HepG2 (cell line): ENCODE results near the gene SLC35D2. TPM values are rescaled to one million over a fixed set of nuclear protein-coding genes. Genes with fewer than 3 reads are reported as not detected.

Experiments
- CEBPZ ChIP-seq: IDR thresholded peaks from 2 replicates; pipeline ENCODE4 v1.6.1; 2012; ENCODE audit warnings: low read length, improper control_type of control experiment
- CHCHD3 ChIP-seq: sonication (generic); formaldehyde crosslinking; IDR thresholded peaks from 2 replicates; pipeline ENCODE4 v1.8.0; 2022; ENCODE audit warnings: mild to moderate bottlenecking, missing genetic modification reagents, moderate library complexity
- ETS1 ChIP-seq: sonication (generic); formaldehyde crosslinking; IDR thresholded peaks from 2 replicates; pipeline ENCODE4 v1.4.0; 2020; ENCODE audit warnings: missing genetic modification reagents
- KAT7 ChIP-seq: IDR thresholded peaks from 2 replicates; pipeline ENCODE4 v1.6.1; 2018; ENCODE audit warnings: borderline replicate concordance, missing compliant biosample characterization
- KLF11 ChIP-seq: IDR thresholded peaks from 2 replicates; pipeline ENCODE4 v1.6.1; 2016; ENCODE audit warnings: missing compliant biosample characterization
- NCOR1 ChIP-seq: fragments of 200-600 bp; sonication (generic); IDR thresholded peaks from 2 replicates; pipeline ENCODE4 v1.7.0; 2017; ENCODE audit warnings: antibody characterized with exemption, low read length, borderline replicate concordance
- RNF2 ChIP-seq: fragments of 450-650 bp; conservative IDR thresholded peaks from 2 replicates; pipeline ENCODE4 v1.6.1; 2016; ENCODE audit warnings: low read depth
- SMARCC2 ChIP-seq: fragments of 450-650 bp; IDR thresholded peaks from 2 replicates; pipeline ENCODE4 v1.6.1; 2017; ENCODE audit warnings: antibody characterized with exemption, mild to moderate bottlenecking
- TCF7L2 ChIP-seq: IDR thresholded peaks from 2 replicates; pipeline ENCODE4 v1.6.1; 2011; ENCODE audit warnings: mild to moderate bottlenecking, low read depth, low read length, moderate library complexity
- TMF1 ChIP-seq: sonication (generic); formaldehyde crosslinking; IDR thresholded peaks from 2 replicates; pipeline ENCODE4 v1.8.1; 2022; ENCODE audit warnings: low read depth, missing genetic modification reagents
- YEATS4 ChIP-seq: sonication (generic); formaldehyde crosslinking; IDR thresholded peaks from 2 replicates; pipeline ENCODE4 v1.4.0; 2020; ENCODE audit warnings: missing genetic modification reagents, borderline replicate concordance
- ZNF205 ChIP-seq: IDR thresholded peaks from 2 replicates; pipeline ENCODE4 v1.6.1; 2018; ENCODE audit warnings: missing biosample characterization, missing genetic modification reagents
- ZNF235 ChIP-seq: sonication (generic); formaldehyde crosslinking; IDR thresholded peaks from 2 replicates; pipeline ENCODE4 v1.8.1; 2023; ENCODE audit warnings: mild to moderate bottlenecking, missing genetic modification reagents, borderline replicate concordance
- ZNF879 ChIP-seq: sonication (generic); formaldehyde crosslinking; IDR thresholded peaks from 2 replicates; pipeline ENCODE4 v1.8.1; 2023; ENCODE audit warnings: missing genetic modification reagents
- ZNF883 ChIP-seq: sonication (generic); formaldehyde crosslinking; IDR thresholded peaks from 2 replicates; pipeline ENCODE4 v1.5.1; 2020; ENCODE audit warnings: mild to moderate bottlenecking, missing genetic modification reagents; ENCODE audit errors: not compliant biosample characterization
- polyA plus RNA-seq, 8 experiments: library from polyadenylated mRNA; depleted of rRNA in 3 of 8; stranded (reverse) in 7 of 8; unstranded in 1 of 8; fragments of >200 nt; fragmentation: Illumina TruSeq in 4 of 8; extraction: Trizol in 4 of 8; gene quantifications; 2 replicates each; pipeline versions ENCODE4 v1.2.1 to v1.2.3, GENCODE V29; 2011 to 2016; ENCODE audit warnings: low read depth in 4 of 8, missing spikeins in 1 of 8, mixed read lengths in 1 of 8; ENCODE audit not compliant: insufficient read depth in 1 of 8
- total RNA-seq, 5 experiments: library from RNA; depleted of rRNA; stranded (reverse); fragments of >200 nt; fragmentation: Illumina TruSeq; extraction: Trizol; gene quantifications; 2 replicates each; pipeline ENCODE4 v1.2.3, GENCODE V29; 2016; ENCODE audit warnings: low read depth in 1 of 5
- TF ChIP-seq, protein P1 (sequence below): sonication (generic); formaldehyde crosslinking; IDR thresholded peaks from 2 replicates; pipeline ENCODE4 v1.9.0; 2022; ENCODE audit warnings: missing genetic modification reagents, mild to moderate bottlenecking, borderline replicate concordance
- TF ChIP-seq, protein P2 (sequence below): sonication (generic); formaldehyde crosslinking; IDR thresholded peaks from 2 replicates; pipeline ENCODE4 v1.4.0; 2020; ENCODE audit warnings: mild to moderate bottlenecking, missing genetic modification reagents
- TF ChIP-seq, protein P3 (sequence below): sonication (generic); formaldehyde crosslinking; IDR thresholded peaks from 2 replicates; pipeline ENCODE4 v1.4.0; 2020; ENCODE audit warnings: missing genetic modification reagents, low read depth, mild to moderate bottlenecking, borderline replicate concordance

SLC35D2 gene
- total and polyA plus RNA-seq, 2 of the 13 experiments (the other 11 are each of a cell fraction or from before 2014, with no cell fraction given): 96.2 to 103 TPM

GRCh38 chr9:96417051-96417586 is 33.6 kb upstream of the SLC35D2 start (continued):
- TF ChIP-seq ZNF235: peak; percentile 84
- peak; percentile 89 for TF ChIP-seq YEATS4
- TF ChIP-seq, protein P1, sequence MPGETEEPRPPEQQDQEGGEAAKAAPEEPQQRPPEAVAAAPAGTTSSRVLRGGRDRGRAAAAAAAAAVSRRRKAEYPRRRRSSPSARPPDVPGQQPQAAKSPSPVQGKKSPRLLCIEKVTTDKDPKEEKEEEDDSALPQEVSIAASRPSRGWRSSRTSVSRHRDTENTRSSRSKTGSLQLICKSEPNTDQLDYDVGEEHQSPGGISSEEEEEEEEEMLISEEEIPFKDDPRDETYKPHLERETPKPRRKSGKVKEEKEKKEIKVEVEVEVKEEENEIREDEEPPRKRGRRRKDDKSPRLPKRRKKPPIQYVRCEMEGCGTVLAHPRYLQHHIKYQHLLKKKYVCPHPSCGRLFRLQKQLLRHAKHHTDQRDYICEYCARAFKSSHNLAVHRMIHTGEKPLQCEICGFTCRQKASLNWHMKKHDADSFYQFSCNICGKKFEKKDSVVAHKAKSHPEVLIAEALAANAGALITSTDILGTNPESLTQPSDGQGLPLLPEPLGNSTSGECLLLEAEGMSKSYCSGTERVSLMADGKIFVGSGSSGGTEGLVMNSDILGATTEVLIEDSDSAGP (CRISPR knock-in tag): peak; percentile 57; the same call in 1 of the 2 replicates
- TF ChIP-seq CEBPZ: no peak
- peak; percentile 59; the same call in 1 of the 2 replicates for TF ChIP-seq KAT7 (CRISPR knock-in tag)
- no peak for TF ChIP-seq NCOR1
- 0 out of 2 replicates have a peak, but pooled peaks have one; percentile 22 for TF ChIP-seq ETS1 (CRISPR knock-in tag)
- TF ChIP-seq TCF7L2: no peak
- TF ChIP-seq, protein P2, sequence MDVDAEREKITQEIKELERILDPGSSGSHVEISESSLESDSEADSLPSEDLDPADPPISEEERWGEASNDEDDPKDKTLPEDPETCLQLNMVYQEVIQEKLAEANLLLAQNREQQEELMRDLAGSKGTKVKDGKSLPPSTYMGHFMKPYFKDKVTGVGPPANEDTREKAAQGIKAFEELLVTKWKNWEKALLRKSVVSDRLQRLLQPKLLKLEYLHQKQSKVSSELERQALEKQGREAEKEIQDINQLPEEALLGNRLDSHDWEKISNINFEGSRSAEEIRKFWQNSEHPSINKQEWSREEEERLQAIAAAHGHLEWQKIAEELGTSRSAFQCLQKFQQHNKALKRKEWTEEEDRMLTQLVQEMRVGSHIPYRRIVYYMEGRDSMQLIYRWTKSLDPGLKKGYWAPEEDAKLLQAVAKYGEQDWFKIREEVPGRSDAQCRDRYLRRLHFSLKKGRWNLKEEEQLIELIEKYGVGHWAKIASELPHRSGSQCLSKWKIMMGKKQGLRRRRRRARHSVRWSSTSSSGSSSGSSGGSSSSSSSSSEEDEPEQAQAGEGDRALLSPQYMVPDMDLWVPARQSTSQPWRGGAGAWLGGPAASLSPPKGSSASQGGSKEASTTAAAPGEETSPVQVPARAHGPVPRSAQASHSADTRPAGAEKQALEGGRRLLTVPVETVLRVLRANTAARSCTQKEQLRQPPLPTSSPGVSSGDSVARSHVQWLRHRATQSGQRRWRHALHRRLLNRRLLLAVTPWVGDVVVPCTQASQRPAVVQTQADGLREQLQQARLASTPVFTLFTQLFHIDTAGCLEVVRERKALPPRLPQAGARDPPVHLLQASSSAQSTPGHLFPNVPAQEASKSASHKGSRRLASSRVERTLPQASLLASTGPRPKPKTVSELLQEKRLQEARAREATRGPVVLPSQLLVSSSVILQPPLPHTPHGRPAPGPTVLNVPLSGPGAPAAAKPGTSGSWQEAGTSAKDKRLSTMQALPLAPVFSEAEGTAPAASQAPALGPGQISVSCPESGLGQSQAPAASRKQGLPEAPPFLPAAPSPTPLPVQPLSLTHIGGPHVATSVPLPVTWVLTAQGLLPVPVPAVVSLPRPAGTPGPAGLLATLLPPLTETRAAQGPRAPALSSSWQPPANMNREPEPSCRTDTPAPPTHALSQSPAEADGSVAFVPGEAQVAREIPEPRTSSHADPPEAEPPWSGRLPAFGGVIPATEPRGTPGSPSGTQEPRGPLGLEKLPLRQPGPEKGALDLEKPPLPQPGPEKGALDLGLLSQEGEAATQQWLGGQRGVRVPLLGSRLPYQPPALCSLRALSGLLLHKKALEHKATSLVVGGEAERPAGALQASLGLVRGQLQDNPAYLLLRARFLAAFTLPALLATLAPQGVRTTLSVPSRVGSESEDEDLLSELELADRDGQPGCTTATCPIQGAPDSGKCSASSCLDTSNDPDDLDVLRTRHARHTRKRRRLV (CRISPR knock-in tag): peak; percentile 77
- peak; percentile 74; the same call in 1 of the 2 replicates for TF ChIP-seq CHCHD3 (CRISPR knock-in tag)
- TF ChIP-seq TMF1: 0 out of 2 replicates have a peak, but pooled peaks have one; percentile 42
- no peak for TF ChIP-seq RNF2
- TF ChIP-seq KLF11 (CRISPR knock-in tag): 0 out of 2 replicates have a peak, but pooled peaks have one; percentile 68
- TF ChIP-seq ZNF205 (CRISPR knock-in tag): no peak; the same call in 1 of the 2 replicates
- TF ChIP-seq, protein P3, sequence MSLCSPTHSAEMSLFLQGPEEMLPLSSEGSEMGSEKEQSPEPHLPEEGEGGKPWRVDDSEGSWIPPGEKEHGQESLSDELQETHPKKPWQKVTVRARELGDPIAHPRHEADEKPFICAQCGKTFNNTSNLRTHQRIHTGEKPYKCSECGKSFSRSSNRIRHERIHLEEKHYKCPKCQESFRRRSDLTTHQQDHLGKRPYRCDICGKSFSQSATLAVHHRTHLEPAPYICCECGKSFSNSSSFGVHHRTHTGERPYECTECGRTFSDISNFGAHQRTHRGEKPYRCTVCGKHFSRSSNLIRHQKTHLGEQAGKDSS: peak; percentile 91
- no peak for TF ChIP-seq SMARCC2
- TF ChIP-seq ZNF883 (CRISPR knock-in tag): peak; percentile 69
- no peak for TF ChIP-seq ZNF879 (CRISPR knock-in tag)
